SK-N-SH (cell line): ENCODE data around the gene SLC13A3. TPM values are rescaled to one million over a fixed set of nuclear protein-coding genes. Genes with fewer than 3 reads are reported as not detected.

Experiments used
- CTCF ChIA-PET: fragments of 300-600, 350-600 bp; formaldehyde crosslinking; extraction: SDS; loops from one replicate; lab custom pipeline; 2021; lab: Yijun Ruan, JAX
- POLR2A ChIA-PET: fragments of 350-600 bp; sonication (Branson Sonifier 250); formaldehyde crosslinking; extraction: SDS; loops from one replicate; lab custom pipeline; 2020; ENCODE audit warnings: antibody characterized with exemption, inconsistent platforms; lab: Yijun Ruan, JAX
- DNase-seq: peaks from one replicate; pipeline ENCODE4 v3.0.0; 2012
- H2AFZ ChIP-seq: fragments of 200-600 bp; sonication (generic); 2 replicates; pipeline ENCODE4 v1.8.1; 2016; ENCODE audit warnings: antibody characterized with exemption, mild to moderate bottlenecking, low read depth
- H3F3A ChIP-seq: fragments of 200-600 bp; sonication (generic); replicated peaks from 2 replicates; pipeline ENCODE3; 2016; ENCODE audit warnings: antibody characterized with exemption, mild to moderate bottlenecking; ENCODE audit not compliant: insufficient read depth
- H3K27ac ChIP-seq, 2 experiments: fragments of 200-500 bp in 1 of 2; fragments of 200-600 bp in 1 of 2; sonication (Bioruptor generic) in 1 of 2; sonication (generic), shearing (Covaris generic) in 1 of 2; 2 replicates each; pipeline versions ENCODE4 v1.5.1 to v1.6.1; 2014 to 2016; ENCODE audit warnings: low read depth in 2 of 2, inconsistent platforms in 1 of 2, low read length in 1 of 2, mild to moderate bottlenecking in 1 of 2, mixed read lengths in 1 of 2
- H3K27me3 ChIP-seq: fragments of 200-600 bp; sonication (generic), shearing (Covaris generic); 2 replicates; pipeline ENCODE4 v1.6.1; 2016; ENCODE audit warnings: mixed run types; ENCODE audit not compliant: insufficient read depth
- H3K36me3 ChIP-seq, 2 experiments: fragments of 200-500 bp in 1 of 2; fragments of 200-600 bp in 1 of 2; sonication (Bioruptor generic) in 1 of 2; sonication (generic) in 1 of 2; replicated peaks in 1 of 2; 2 replicates each; pipeline versions ENCODE3 to v1.5.1; 2014 to 2016; ENCODE audit warnings: low read length in 1 of 2, mild to moderate bottlenecking in 1 of 2; ENCODE audit not compliant: insufficient read depth in 2 of 2, control insufficient read depth in 1 of 2
- H3K4me1 ChIP-seq, 2 experiments: fragments of 200-500 bp in 1 of 2; fragments of 200-600 bp in 1 of 2; sonication (Bioruptor generic) in 1 of 2; sonication (generic), shearing (Covaris generic) in 1 of 2; 2 replicates each; pipeline versions ENCODE4 v1.5.1 to v1.6.1; 2014 to 2016; ENCODE audit warnings: low read depth in 1 of 2, low read length in 1 of 2, mixed run types in 1 of 2; ENCODE audit not compliant: insufficient read depth in 2 of 2, control insufficient read depth in 1 of 2
- H3K4me2 ChIP-seq: fragments of 200-600 bp; sonication (generic), shearing (Covaris generic); 2 replicates; pipeline ENCODE4 v1.6.1; 2017; ENCODE audit warnings: mixed run types
- H3K4me3 ChIP-seq, 2 experiments: fragments of 200-500 bp in 1 of 2; fragments of 200-600 bp in 1 of 2; sonication (Bioruptor generic) in 1 of 2; sonication (generic), shearing (Covaris generic) in 1 of 2; 2 replicates each; pipeline versions ENCODE4 v1.5.1 to v1.8.1; 2014 to 2016; ENCODE audit warnings: low read depth in 2 of 2, inconsistent platforms in 1 of 2, low read length in 1 of 2, mild to moderate bottlenecking in 1 of 2, mixed read lengths in 1 of 2, moderate library complexity in 1 of 2
- H3K79me2 ChIP-seq: fragments of 200-600 bp; sonication (generic); 2 replicates; pipeline ENCODE4 v1.8.1; 2017; ENCODE audit warnings: mild to moderate bottlenecking; ENCODE audit not compliant: insufficient read depth
- H3K9ac ChIP-seq: fragments of 200-600 bp; sonication (generic); 2 replicates; pipeline ENCODE4 v1.6.1; 2017; ENCODE audit warnings: mixed run types
- H3K9me2 ChIP-seq: fragments of 200-600 bp; sonication (generic); 2 replicates; pipeline ENCODE4 v1.6.1; 2017; ENCODE audit warnings: mixed run types
- H3K9me3 ChIP-seq: fragments of 200-600 bp; sonication (generic); 2 replicates; pipeline ENCODE4 v1.6.1; 2017; ENCODE audit warnings: mixed run types, mild to moderate bottlenecking, moderate library complexity
- H4K20me1 ChIP-seq: fragments of 200-600 bp; sonication (generic); 2 replicates; pipeline ENCODE4 v1.6.1; 2017; ENCODE audit warnings: mild to moderate bottlenecking, mixed run types; ENCODE audit not compliant: insufficient read depth
- ELF1 ChIP-seq: IDR thresholded peaks from 2 replicates; pipeline ENCODE4 v1.4.0; 2012
- EZH2phosphoT487 ChIP-seq: fragments of 200-600 bp; sonication (generic); IDR thresholded peaks from 2 replicates; pipeline ENCODE4 v1.6.1; 2017; ENCODE audit warnings: low read depth, mixed run types, mild to moderate bottlenecking, antibody characterized with exemption, moderate library complexity, borderline replicate concordance
- FOXM1 ChIP-seq: IDR thresholded peaks from 2 replicates; pipeline ENCODE4 v1.4.0; 2012; ENCODE audit warnings: low read depth, mild to moderate bottlenecking
- GATA2 ChIP-seq: sonication (generic); formaldehyde crosslinking; IDR thresholded peaks from 2 replicates; pipeline ENCODE4 v1.5.0; 2020; ENCODE audit warnings: mild to moderate bottlenecking, missing genetic modification reagents
- JUND ChIP-seq: IDR thresholded peaks from 2 replicates; pipeline ENCODE4 v1.4.0; 2012
- POLR2AphosphoS5 ChIP-seq: IDR thresholded peaks from 2 replicates; pipeline ENCODE4 v1.6.1; 2012; ENCODE audit warnings: low read depth, low read length
- RAD21 ChIP-seq: IDR thresholded peaks from 2 replicates; pipeline ENCODE4 v1.6.1; 2012; ENCODE audit warnings: mild to moderate bottlenecking, low read length
- RCOR1 ChIP-seq: fragments of 150-350 bp; IDR thresholded peaks from 2 replicates; pipeline ENCODE4 v1.6.1; 2017; ENCODE audit warnings: antibody characterized with exemption, low read length
- REST ChIP-seq: IDR thresholded peaks from 2 replicates; pipeline ENCODE4 v1.6.1; 2012; ENCODE audit warnings: mild to moderate bottlenecking, low read depth, low read length, moderate library complexity
- RXRA ChIP-seq: IDR thresholded peaks from 2 replicates; pipeline ENCODE4 v1.4.0; 2012; ENCODE audit warnings: low read depth, mild to moderate bottlenecking, borderline replicate concordance
- USF1 ChIP-seq: IDR thresholded peaks from 2 replicates; pipeline ENCODE4 v1.4.0; 2012; ENCODE audit warnings: low read depth, borderline replicate concordance
- USF2 ChIP-seq: fragments of 150-350 bp; IDR thresholded peaks from 2 replicates; pipeline ENCODE4 v1.6.1; 2017; ENCODE audit warnings: antibody characterized with exemption, low read length, low read depth, borderline replicate concordance
- ZBTB33 ChIP-seq: IDR thresholded peaks from 2 replicates; pipeline ENCODE4 v1.4.0; 2012; ENCODE audit warnings: low read depth, borderline replicate concordance
- WGBS: methylation state at CpG from one replicate; pipeline ENCODE4 v1.1.6; 2017; ENCODE audit warnings: low lambda C conversion rate; 5-methylcytosine and 5-hydroxymethylcytosine counted together
- polyA plus RNA-seq, 3 experiments: library from polyadenylated mRNA; depleted of rRNA; stranded (reverse); fragments of >200 nt; gene quantifications; 2 replicates each; pipeline ENCODE4 v1.2.3, GENCODE V29; 2012

SLC13A3 gene
- polyA plus RNA-seq, 1 of the 3 experiments (the other 2 are of a cell fraction) = 0.10 TPM

- no peaks in the 10 kb centered on the region for H3F3A ChIP-seq
- TF ChIP-seq FOXM1 = no peak
- CTCF ChIA-PET = interaction anchor here (0.8 kb wide), 1 partner anchor 152 kb away, joined by 3 read pairs; no protein-coding TSS in a partner anchor
- no peak overlapping the region for H2AFZ ChIP-seq
- no peak overlapping the region for H3K27ac ChIP-seq
- no peaks in the 10 kb centered on the region for H3K36me3 ChIP-seq
- WGBS = 72% methylated on average over 11 of the region's 11 CpGs
- no peaks in the 10 kb centered on the region for H3K79me2 ChIP-seq
- POLR2A ChIA-PET = no interaction called here
- H4K20me1 ChIP-seq = no peaks in the 10 kb centered on the region
- DNase-seq = no peak
- no peak overlapping the region for H3K9ac ChIP-seq
- no peaks in the 10 kb centered on the region for H3K27me3 ChIP-seq
- H3K4me2 ChIP-seq = no peak overlapping the region
- no peaks in the 10 kb centered on the region for H3K4me1 ChIP-seq
- no peak overlapping the region for H3K4me3 ChIP-seq
- H3K9me2 ChIP-seq = no peaks in the 10 kb centered on the region
- H3K9me3 ChIP-seq = no peaks in the 10 kb centered on the region
These were observed 22.4 kb upstream of the SLC13A3 start for GRCh38 chr20:46673394-46674252.

GRCh38 chr20:46672543-46673148 is 21.4 kb upstream of the SLC13A3 start:
- no peak overlapping the region for H3K4me3 ChIP-seq
- H3K4me1 ChIP-seq = no peaks in the 10 kb centered on the region
- H3K9ac ChIP-seq = no peak overlapping the region
- no peak overlapping the region for H3K4me2 ChIP-seq
- H3K36me3 ChIP-seq = no peaks in the 10 kb centered on the region
- H3K27ac ChIP-seq = no peak overlapping the region
- TF ChIP-seq GATA2 (CRISPR knock-in tag) (no peak), USF2 (no peak), REST (no peak), USF1 (no peak), JUND (no peak), ZBTB33 (no peak), RXRA (no peak), RCOR1 (no peak), ELF1 (no peak), RAD21 (no peak), EZH2phosphoT487 (no peak), POLR2AphosphoS5 (no peak)
- no peak overlapping the region for H2AFZ ChIP-seq
- ChIA-PET CTCF (no interaction called here), POLR2A (no interaction called here)
- no peaks in the 10 kb centered on the region for H3K27me3 ChIP-seq
- no peaks in the 10 kb centered on the region for H3K79me2 ChIP-seq
- no peaks in the 10 kb centered on the region for H3K9me3 ChIP-seq
- WGBS = 85% methylated on average over 2 of the region's 5 CpGs
- no peaks in the 10 kb centered on the region for H3K9me2 ChIP-seq
- no peaks in the 10 kb centered on the region for H3F3A ChIP-seq
- no peaks in the 10 kb centered on the region for H4K20me1 ChIP-seq
- DNase-seq = no peak
